IMR-90 (cell line): ENCODE measurements around the gene MGAT5. TPM values are rescaled to one million over a fixed set of nuclear protein-coding genes. Genes with fewer than 3 reads are reported as not detected.

Experiments
- ATAC-seq: fragments of 200-7000 bp; cut with Tn5 transposase; 2 replicates; pipeline ENCODE4 v1.9.1; 2020; ENCODE audit warnings: low read depth, mild to moderate bottlenecking, moderate library complexity
- BruUV-seq: library from RNA; stranded (reverse); fragments of 400-500 nt; replicated peaks from 2 replicates; lab custom pipeline; 2021; lab: Mats Ljungman, UMichigan
- CTCF ChIA-PET: fragments of 300-600 bp; formaldehyde crosslinking; extraction: SDS; loops from one replicate; lab custom pipeline; 2021; ENCODE audit warnings: antibody characterized with exemption; lab: Yijun Ruan, JAX
- POLR2A ChIA-PET: fragments of 300-600 bp; sonication (Branson Sonifier 250); formaldehyde crosslinking; loops from one replicate; lab custom pipeline; 2022; ENCODE audit warnings: antibody characterized with exemption; ENCODE audit not compliant: unreplicated experiment; lab: Charles Lee
- DNase-seq: peaks from one replicate; pipeline ENCODE4 v3.0.0; 2013
- H2AFZ ChIP-seq: replicated peaks from 2 replicates; pipeline ENCODE3; 2013; ENCODE audit warnings: low read length, mild to moderate bottlenecking; ENCODE audit not compliant: poor library complexity
- H2AK5ac ChIP-seq: 2 replicates; pipeline ENCODE4 v1.6.1; 2013; ENCODE audit warnings: low read depth, low read length, inconsistent platforms
- H2AK9ac ChIP-seq: replicated peaks from 2 replicates; pipeline ENCODE3; 2013; ENCODE audit warnings: mild to moderate bottlenecking, low read depth, low read length, moderate library complexity; ENCODE audit not compliant: poor library complexity
- H2BK120ac ChIP-seq: 2 replicates; pipeline ENCODE4 v1.6.1; 2013; ENCODE audit warnings: low read depth, low read length, inconsistent platforms
- H2BK15ac ChIP-seq: 3 replicates; pipeline ENCODE4 v1.6.1; 2013; ENCODE audit warnings: low read depth, low read length, inconsistent platforms
- H2BK20ac ChIP-seq: 2 replicates; pipeline ENCODE4 v1.6.1; 2013; ENCODE audit warnings: low read depth, mild to moderate bottlenecking, inconsistent platforms, low read length, moderate library complexity
- H2BK5ac ChIP-seq: 2 replicates; pipeline ENCODE4 v1.6.1; 2013; ENCODE audit warnings: mild to moderate bottlenecking, low read depth, low read length, inconsistent platforms; ENCODE audit not compliant: poor library complexity, severe bottlenecking
- H3K14ac ChIP-seq: replicated peaks from 2 replicates; pipeline ENCODE4 v1.6.1; 2013; ENCODE audit warnings: low read depth, low read length, inconsistent platforms
- H3K18ac ChIP-seq: 2 replicates; pipeline ENCODE4 v1.6.1; 2013; ENCODE audit warnings: low read depth, low read length, control low read depth
- H3K23ac ChIP-seq: 2 replicates; pipeline ENCODE4 v1.6.1; 2013; ENCODE audit warnings: low read depth, low read length, inconsistent platforms
- H3K27ac ChIP-seq: 2 replicates; pipeline ENCODE4 v1.5.1; 2013; ENCODE audit warnings: mild to moderate bottlenecking, control low read depth, low read length; ENCODE audit not compliant: insufficient read depth
- H3K27me3 ChIP-seq: 2 replicates; pipeline ENCODE4 v1.6.1; 2013; ENCODE audit warnings: low read length; ENCODE audit not compliant: control insufficient read depth, insufficient read depth
- H3K36me3 ChIP-seq: 2 replicates; pipeline ENCODE4 v1.6.1; 2013; ENCODE audit warnings: low read length, mixed read lengths; ENCODE audit not compliant: control insufficient read depth, insufficient read depth
- H3K4ac ChIP-seq: 2 replicates; pipeline ENCODE4 v1.6.1; 2013; ENCODE audit warnings: low read depth, low read length, inconsistent platforms
- H3K4me1 ChIP-seq: 2 replicates; pipeline ENCODE4 v1.6.1; 2013; ENCODE audit warnings: low read length, mixed read lengths; ENCODE audit not compliant: control insufficient read depth, insufficient read depth
- H3K4me2 ChIP-seq: 2 replicates; pipeline ENCODE4 v1.6.1; 2013; ENCODE audit warnings: low read depth, mild to moderate bottlenecking, control low read depth, low read length, moderate library complexity
- H3K4me3 ChIP-seq: 2 replicates; pipeline ENCODE4 v1.5.1; 2013; ENCODE audit warnings: low read depth, mild to moderate bottlenecking, control low read depth, low read length, moderate library complexity; ENCODE audit not compliant: insufficient read depth
- H3K56ac ChIP-seq: 2 replicates; pipeline ENCODE4 v1.6.1; 2013; ENCODE audit warnings: low read length, inconsistent platforms; ENCODE audit not compliant: insufficient read depth; ENCODE audit errors: extremely low read depth
- H3K79me1 ChIP-seq, 2 experiments: 2 replicates each; pipeline ENCODE4 v1.6.1; 2013; ENCODE audit warnings: low read length in 2 of 2, inconsistent platforms in 1 of 2, low read depth in 1 of 2
- H3K9ac ChIP-seq: 2 replicates; pipeline ENCODE4 v1.6.1; 2013; ENCODE audit warnings: low read depth, low read length, control low read depth
- H3K9me1 ChIP-seq: 2 replicates; pipeline ENCODE4 v1.6.1; 2013; ENCODE audit warnings: low read length, inconsistent platforms; ENCODE audit not compliant: insufficient read depth
- H3K9me3 ChIP-seq: 2 replicates; pipeline ENCODE4 v1.6.1; 2013; ENCODE audit warnings: low read length; ENCODE audit not compliant: control insufficient read depth, insufficient read depth
- H4K20me1 ChIP-seq: 2 replicates; pipeline ENCODE4 v1.6.1; 2013; ENCODE audit warnings: low read length, inconsistent platforms; ENCODE audit not compliant: insufficient read depth
- H4K5ac ChIP-seq: 2 replicates; pipeline ENCODE4 v1.6.1; 2013; ENCODE audit warnings: mild to moderate bottlenecking, low read depth, low read length, control low read depth
- H4K8ac ChIP-seq, 2 experiments: 2 replicates each; pipeline ENCODE4 v1.6.1; 2013; ENCODE audit warnings: low read depth in 2 of 2, low read length in 2 of 2, control low read depth in 1 of 2, inconsistent platforms in 1 of 2
- H4K91ac ChIP-seq: 2 replicates; pipeline ENCODE4 v1.6.1; 2013; ENCODE audit warnings: low read depth, low read length, inconsistent platforms; ENCODE audit not compliant: insufficient read depth
- FOS ChIP-seq: fragments of 150-350 bp; IDR thresholded peaks from 2 replicates; pipeline ENCODE4 v1.6.1; 2016; ENCODE audit warnings: low read depth, low read length
- MAZ ChIP-seq: IDR thresholded peaks from 2 replicates; pipeline ENCODE4 v1.6.1; 2012; ENCODE audit warnings: low read depth, mild to moderate bottlenecking, low read length, improper control_type of control experiment, moderate library complexity, borderline replicate concordance
- MXI1 ChIP-seq: IDR thresholded peaks from 2 replicates; pipeline ENCODE4 v1.6.1; 2012; ENCODE audit warnings: low read depth, mild to moderate bottlenecking, low read length, moderate library complexity, borderline replicate concordance
- WGBS, 2 experiments: methylation state at CpG; one replicate each; pipeline versions ENCODE4 v1.1.5 to v1.1.7; 2013; ENCODE audit warnings: missing lambda C conversion rate in 2 of 2; ENCODE audit not compliant: insufficient read length in 1 of 2; ENCODE audit errors: extremely low coverage in 2 of 2; 5-methylcytosine and 5-hydroxymethylcytosine counted together
- dilution Hi-C: fragments of 300-500 bp; cut with HindIII; formaldehyde crosslinking; loops from one replicate; pipeline ENCODE4 v1.14.3; 2018; ENCODE audit warnings: low sequenced_read_pairs; ENCODE audit not compliant: unreplicated experiment
- in situ Hi-C: fragments of 300-500 bp; cut with MboI; formaldehyde crosslinking; loops from 3 replicates; pipeline ENCODE4 v1.14.3; 2019; ENCODE audit warnings: low sequenced_read_pairs, inconsistent platforms, mixed read lengths
- intact Hi-C: fragments of 100-400 bp; cut with micrococcal nuclease; formaldehyde crosslinking; loops from 2 replicates; pipeline ENCODE4 v1.10.0; 2022
- polyA plus RNA-seq, 3 experiments: library from polyadenylated mRNA; depleted of rRNA; stranded (reverse); fragments of >200 nt; gene quantifications; 2 replicates each; pipeline ENCODE4 v1.2.3, GENCODE V29; 2012; ENCODE audit warnings: low replicate concordance in 1 of 3
- total RNA-seq: library from RNA; depleted of rRNA; stranded (reverse); fragments of >200 nt; gene quantifications from 2 replicates; pipeline ENCODE4 v1.2.3, GENCODE V29; 2012

Gene MGAT5
- total and polyA plus RNA-seq, 2 of the 4 experiments (the other 2 are of a cell fraction), result 22.9 to 59.9 TPM

DNA sequence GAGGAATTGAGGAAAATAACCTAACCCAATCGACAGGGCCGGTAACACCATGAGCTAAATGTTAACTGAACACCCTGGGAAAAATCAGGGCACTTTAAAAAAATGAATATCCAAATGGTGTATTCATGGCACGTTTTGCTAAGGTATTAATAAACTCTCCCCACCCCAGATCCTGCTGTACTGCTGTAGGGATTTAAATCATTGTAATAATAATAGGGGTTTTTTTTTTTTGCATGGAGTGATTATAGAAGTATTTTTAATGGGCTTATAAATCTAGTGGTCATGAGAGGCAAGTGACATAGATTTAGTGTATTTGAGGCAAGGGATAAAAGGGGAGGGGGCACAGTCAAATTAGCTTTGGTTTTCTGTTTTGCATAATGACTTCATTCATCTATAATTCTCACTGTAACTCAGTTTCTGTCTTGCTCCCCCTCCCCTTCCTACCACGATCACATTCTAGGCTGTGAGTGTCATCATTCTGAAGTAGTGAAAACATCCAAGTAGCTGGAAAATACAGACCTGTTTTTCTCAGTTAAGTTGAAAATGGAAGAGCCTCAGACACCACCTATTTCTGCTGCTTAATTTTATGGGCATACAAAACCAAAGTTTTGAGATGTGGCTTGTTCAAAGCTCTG lies 18.2 kb upstream of the MGAT5 start:
- no TSS peak for BruUV-seq
- ChIA-PET POLR2A (no interaction called here), CTCF (interaction anchor here (1.5 kb wide), 1 partner anchor 353 kb away, joined by 3 read pairs; no protein-coding TSS in a partner anchor)
- DNase-seq (peak; percentile 62), ATAC-seq (peak; percentile 6; the same call in 1 of the 2 replicates)
- peaks cover 26% of the 10 kb centered on the region; the same call in 1 of the 2 replicates for H3K9me1 ChIP-seq
- peak overlapping the region; percentile 53 for H2BK20ac ChIP-seq
- H3K4me2 ChIP-seq, result peak overlapping the region; percentile 34; the same call in 1 of the 2 replicates
- dilution Hi-C loops (no loop called here), intact Hi-C loops (no loop called here), in situ Hi-C loops (loop anchor here (25.0 kb wide), 1 partner anchor 348 kb away; no protein-coding TSS in a partner anchor)
- H4K8ac ChIP-seq, result peak overlapping the region; percentile 20 to 41; a peak in 2 of 4 replicates
- H3K9ac ChIP-seq, result no peak overlapping the region
- no peak overlapping the region for H2AK9ac ChIP-seq
- TF ChIP-seq MAZ (peak; percentile 46; the same call in 1 of the 2 replicates), MXI1 (no peak), FOS (no peak)
- peak overlapping the region; percentile 33; the same call in 2 of the 3 replicates for H2BK15ac ChIP-seq
- H3K36me3 ChIP-seq, result no peaks in the 10 kb centered on the region
- no peak overlapping the region for H3K4me3 ChIP-seq
- peaks cover 11% of the 10 kb centered on the region; the same call in 1 of the 2 replicates for H4K20me1 ChIP-seq
- H2BK5ac ChIP-seq, result peak overlapping the region; percentile 59
- peak overlapping the region; percentile 72 for H3K27ac ChIP-seq
- no peaks in the 10 kb centered on the region for H3K9me3 ChIP-seq
- H4K91ac ChIP-seq, result peak overlapping the region; percentile 71
- H2AK5ac ChIP-seq, result peak overlapping the region; percentile 69; the same call in 1 of the 2 replicates
- peak overlapping the region; percentile 89; the same call in 1 of the 2 replicates for H3K14ac ChIP-seq
- H2AFZ ChIP-seq, result no peak overlapping the region
- peaks cover 24 to 82% of the 10 kb centered on the region in 2 experiments for H3K79me1 ChIP-seq
- peak overlapping the region; percentile 51 for H4K5ac ChIP-seq
- WGBS, 2 experiments, result no CpG with 5 or more reads among the region's 4 CpGs
- H3K4ac ChIP-seq, result peak overlapping the region; percentile 78
- peaks cover 26% of the 10 kb centered on the region for H3K4me1 ChIP-seq
- no peak overlapping the region; the same call in 1 of the 2 replicates for H3K23ac ChIP-seq
- H3K56ac ChIP-seq, result peak overlapping the region; percentile 63; the same call in 1 of the 2 replicates
- H3K27me3 ChIP-seq, result no peaks in the 10 kb centered on the region
- peak overlapping the region; percentile 52; the same call in 1 of the 2 replicates for H3K18ac ChIP-seq
- H2BK120ac ChIP-seq, result peak overlapping the region; percentile 55
